GM18858 (cell line): ENCODE measurements around the gene PIEZO2.
"Not testable (repeated sequence)": the region's sequence is repeated elsewhere in the genome, so short reads cannot be mapped to it uniquely, and the experiment has no call there.

ENCODE experiments used
- ATAC-seq: cut with Tn5 transposase; IDR thresholded peaks from one replicate; pipeline ENCODE4 v1.9.1; 2021; ENCODE audit not compliant: unreplicated experiment

Gene PIEZO2

GRCh38 chr18:11150271-11150615, 874 bp upstream of the PIEZO2 start:
- ATAC-seq: no peak

- no peak for ATAC-seq
These were observed 509 bp downstream of the PIEZO2 start for GRCh38 chr18:11148680-11149440.

- ATAC-seq: no peak
These were observed 1.2 kb downstream of the PIEZO2 start for GRCh38 chr18:11147962-11148679.

GRCh38 chr18:11147371-11147951, 1.9 kb downstream of the PIEZO2 start:
- no peak for ATAC-seq

- no peak for ATAC-seq
These were observed 2.4 kb downstream of the PIEZO2 start for GRCh38 chr18:11146947-11147345.

- ATAC-seq: no peak
These were observed 3.0 kb downstream of the PIEZO2 start for GRCh38 chr18:11146238-11146946.

GRCh38 chr18:11145413-11146191, 3.8 kb downstream of the PIEZO2 start:
- no peak for ATAC-seq

GRCh38 chr18:11137400-11137799, 12.0 kb downstream of the PIEZO2 start:
- no peak for ATAC-seq

GRCh38 chr18:11136241-11136640, 13.1 kb downstream of the PIEZO2 start:
- ATAC-seq: no peak

- no peak for ATAC-seq
These were observed 14.4 kb downstream of the PIEZO2 start for GRCh38 chr18:11134940-11135339.

- not testable (repeated sequence) for ATAC-seq
These were observed 20.3 kb downstream of the PIEZO2 start for GRCh38 chr18:11129059-11129458.

GRCh38 chr18:11125492-11126315, 23.7 kb downstream of the PIEZO2 start:
- ATAC-seq: no peak

GRCh38 chr18:11124054-11124453, 25.3 kb downstream of the PIEZO2 start:
- ATAC-seq: no peak

- ATAC-seq: no peak
These were observed 27.9 kb downstream of the PIEZO2 start for GRCh38 chr18:11121443-11121849.

GRCh38 chr18:11119959-11120587, 29.3 kb downstream of the PIEZO2 start:
- no peak for ATAC-seq

GRCh38 chr18:11119550-11119949, 29.8 kb downstream of the PIEZO2 start:
- no peak for ATAC-seq

- ATAC-seq: no peak
These were observed 31.2 kb downstream of the PIEZO2 start for GRCh38 chr18:11118051-11118766.

- ATAC-seq: no peak
These were observed 34.1 kb downstream of the PIEZO2 start for GRCh38 chr18:11115276-11115675.

GRCh38 chr18:11114653-11115052, 34.7 kb downstream of the PIEZO2 start:
- ATAC-seq: no peak
